Neural progenitor cell (in vitro differentiated cells): ENCODE data around the gene DLK1. TPM values are rescaled to one million over a fixed set of nuclear protein-coding genes. Genes with fewer than 3 reads are reported as not detected.
A peak's percentile ranks its signal among the peaks of the same experiment; 100 is the strongest.

ENCODE experiments used
- DNase-seq: peaks from one replicate; pipeline ENCODE4 v3.0.0-alpha.2; 2016; ENCODE audit warnings: low spot score
- H2AFZ ChIP-seq: fragments of 200-600 bp; sonication (generic); replicated peaks from 2 replicates; pipeline ENCODE4 v1.6.1; 2016; ENCODE audit warnings: antibody characterized with exemption
- H3F3A ChIP-seq: fragments of 200-600 bp; sonication (generic); 2 replicates; pipeline ENCODE4 v1.6.1; 2016; ENCODE audit warnings: antibody characterized with exemption, low read depth
- H3K27ac ChIP-seq: fragments of 200-600 bp; sonication (generic); 2 replicates; pipeline ENCODE4 v1.5.1; 2016; ENCODE audit warnings: mild to moderate bottlenecking
- H3K27me3 ChIP-seq: fragments of 200-600 bp; sonication (generic); 2 replicates; pipeline ENCODE4 v1.6.1; 2016; ENCODE audit warnings: mild to moderate bottlenecking, moderate library complexity
- H3K36me3 ChIP-seq: fragments of 200-600 bp; sonication (generic); 2 replicates; pipeline ENCODE4 v1.5.1; 2016
- H3K4me1 ChIP-seq: fragments of 200-600 bp; sonication (generic); 2 replicates; pipeline ENCODE4 v1.6.1; 2016; ENCODE audit warnings: mixed run types
- H3K4me2 ChIP-seq: fragments of 200-600 bp; sonication (generic); 2 replicates; pipeline ENCODE4 v1.6.1; 2016
- H3K4me3 ChIP-seq: fragments of 200-600 bp; sonication (generic); 2 replicates; pipeline ENCODE4 v1.5.1; 2016
- H3K79me2 ChIP-seq: fragments of 200-600 bp; sonication (generic); 2 replicates; pipeline ENCODE4 v1.6.1; 2016; ENCODE audit warnings: low read depth
- H3K9ac ChIP-seq: fragments of 200-600 bp; sonication (generic); 2 replicates; pipeline ENCODE4 v1.6.1; 2016
- H3K9me3 ChIP-seq: fragments of 200-600 bp; sonication (generic); 2 replicates; pipeline ENCODE4 v1.5.1; 2016; ENCODE audit warnings: low read depth
- H4K20me1 ChIP-seq: fragments of 200-600 bp; sonication (generic); 2 replicates; pipeline ENCODE4 v1.6.1; 2016; ENCODE audit warnings: low read depth
- H3K27ac Mint-ChIP-seq: 3 replicates; pipeline ENCODE4 v1.8.0; 2021; ENCODE audit warnings: mixed read lengths
- H3K27me3 Mint-ChIP-seq: 2 replicates; pipeline ENCODE4 v1.8.0; 2022; ENCODE audit warnings: low read depth, mild to moderate bottlenecking, inconsistent platforms, moderate library complexity, mixed read lengths; ENCODE audit not compliant: insufficient read depth
- H3K36me3 Mint-ChIP-seq: 3 replicates; pipeline ENCODE4 v1.8.0; 2021; ENCODE audit warnings: mixed read lengths
- H3K4me1 Mint-ChIP-seq: 3 replicates; pipeline ENCODE4 v1.8.0; 2021; ENCODE audit warnings: mixed read lengths
- H3K4me3 Mint-ChIP-seq: 3 replicates; pipeline ENCODE4 v1.8.0; 2021; ENCODE audit warnings: mild to moderate bottlenecking, moderate library complexity, mixed read lengths
- H3K9me3 Mint-ChIP-seq: 3 replicates; pipeline ENCODE4 v1.8.0; 2020; ENCODE audit warnings: mixed read lengths
- CTCF ChIP-seq: fragments of 200-600 bp; sonication (generic); IDR thresholded peaks from 2 replicates; pipeline ENCODE4 v1.5.1; 2017; ENCODE audit warnings: antibody characterized with exemption, mild to moderate bottlenecking
- EZH2 ChIP-seq: fragments of 200-600 bp; sonication (generic); IDR thresholded peaks from 2 replicates; pipeline ENCODE4 v1.6.1; 2017; ENCODE audit warnings: antibody characterized with exemption, mild to moderate bottlenecking, moderate library complexity
- EZH2phosphoT487 ChIP-seq: fragments of 200-600 bp; sonication (generic); IDR thresholded peaks from 2 replicates; pipeline ENCODE4 v1.6.1; 2017; ENCODE audit warnings: antibody characterized with exemption
- total RNA-seq: library from RNA; depleted of rRNA; stranded (reverse); fragments of >200 nt; gene quantifications from 2 replicates; pipeline ENCODE4 v1.2.3, GENCODE V29; 2015; ENCODE audit warnings: low replicate concordance

The DLK1 gene
- total RNA-seq, 1 donor from 2014 or later = 312 TPM

DNA sequence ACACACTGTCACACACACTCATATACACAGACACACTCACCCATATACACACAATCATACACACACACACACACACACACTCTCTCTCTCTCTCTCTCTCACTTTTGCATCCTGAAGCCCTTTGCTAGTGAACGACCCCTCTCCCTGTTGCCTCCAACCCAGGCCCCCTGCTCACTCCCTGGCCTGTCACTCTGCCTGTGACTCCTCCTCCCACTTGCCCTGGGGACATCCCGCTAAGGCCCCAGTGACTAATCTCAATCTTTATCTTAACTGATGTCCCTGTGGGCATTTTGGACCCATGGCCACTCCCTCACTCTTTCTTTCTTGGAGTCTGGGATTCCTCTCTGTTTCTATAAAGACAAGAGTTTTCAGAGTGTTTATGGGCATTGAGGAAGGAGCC lies 10.9 kb upstream of the DLK1 start:
- Histone ChIP-seq H3K79me2 (no peaks in the 10 kb centered on the region), H3K4me3 (no peak overlapping the region), H3K9ac (no peak overlapping the region), H3K27me3 (no peaks in the 10 kb centered on the region), H4K20me1 (no peaks in the 10 kb centered on the region), H3F3A (peaks cover 32% of the 10 kb centered on the region), H3K4me2 (no peak overlapping the region), H2AFZ (no peak overlapping the region), H3K27ac (no peak overlapping the region), H3K36me3 (no peaks in the 10 kb centered on the region), H3K4me1 (peaks cover 42% of the 10 kb centered on the region), H3K9me3 (peaks cover 3% of the 10 kb centered on the region)
- no peaks in the 10 kb centered on the region for H3K36me3 Mint-ChIP-seq
- no peak for TF ChIP-seq EZH2phosphoT487
- no peak for TF ChIP-seq EZH2
- peaks cover 55% of the 10 kb centered on the region for H3K4me1 Mint-ChIP-seq
- peak overlapping the region; percentile 44 for H3K27ac Mint-ChIP-seq
- DNase-seq = no peak
- no peak overlapping the region for H3K4me3 Mint-ChIP-seq
- peaks cover 10% of the 10 kb centered on the region for H3K9me3 Mint-ChIP-seq
- H3K27me3 Mint-ChIP-seq = peaks cover 22% of the 10 kb centered on the region

DNA sequence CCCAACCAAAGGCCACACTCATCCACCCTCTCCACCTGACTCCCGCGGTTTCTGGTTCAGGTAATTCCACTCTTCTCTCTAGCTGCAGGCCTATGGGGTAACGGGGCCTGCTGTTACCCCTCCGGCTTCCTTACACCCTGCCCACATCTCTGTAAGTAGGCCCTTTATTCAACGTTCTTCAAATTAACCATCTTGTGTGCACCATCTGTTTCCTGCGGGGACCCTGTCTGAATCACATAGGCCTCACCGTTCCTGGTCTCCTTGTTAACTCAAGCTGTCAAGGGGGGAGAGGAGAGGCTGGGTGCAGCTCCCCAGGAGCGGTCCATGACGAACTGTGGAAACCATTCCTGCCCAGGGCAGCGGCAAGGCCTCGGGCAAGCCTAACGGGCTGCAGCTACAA lies 9.3 kb upstream of the DLK1 start:
- Histone ChIP-seq H3K27ac (no peak overlapping the region), H3K9ac (no peak overlapping the region), H3K4me3 (no peak overlapping the region), H3F3A (peaks cover 24% of the 10 kb centered on the region), H3K4me2 (no peak overlapping the region), H3K36me3 (no peaks in the 10 kb centered on the region), H4K20me1 (no peaks in the 10 kb centered on the region), H3K9me3 (peaks cover 3% of the 10 kb centered on the region), H3K27me3 (no peaks in the 10 kb centered on the region), H3K4me1 (peaks cover 45% of the 10 kb centered on the region), H2AFZ (no peak overlapping the region), H3K79me2 (no peaks in the 10 kb centered on the region)
- peaks cover 10% of the 10 kb centered on the region for H3K9me3 Mint-ChIP-seq
- peaks cover 19% of the 10 kb centered on the region for H3K27me3 Mint-ChIP-seq
- H3K27ac Mint-ChIP-seq = no peak overlapping the region
- no peak for DNase-seq
- peaks cover 58% of the 10 kb centered on the region for H3K4me1 Mint-ChIP-seq
- TF ChIP-seq EZH2 (no peak), CTCF (no peak), EZH2phosphoT487 (no peak)
- H3K36me3 Mint-ChIP-seq = no peaks in the 10 kb centered on the region
- no peak overlapping the region for H3K4me3 Mint-ChIP-seq

DNA sequence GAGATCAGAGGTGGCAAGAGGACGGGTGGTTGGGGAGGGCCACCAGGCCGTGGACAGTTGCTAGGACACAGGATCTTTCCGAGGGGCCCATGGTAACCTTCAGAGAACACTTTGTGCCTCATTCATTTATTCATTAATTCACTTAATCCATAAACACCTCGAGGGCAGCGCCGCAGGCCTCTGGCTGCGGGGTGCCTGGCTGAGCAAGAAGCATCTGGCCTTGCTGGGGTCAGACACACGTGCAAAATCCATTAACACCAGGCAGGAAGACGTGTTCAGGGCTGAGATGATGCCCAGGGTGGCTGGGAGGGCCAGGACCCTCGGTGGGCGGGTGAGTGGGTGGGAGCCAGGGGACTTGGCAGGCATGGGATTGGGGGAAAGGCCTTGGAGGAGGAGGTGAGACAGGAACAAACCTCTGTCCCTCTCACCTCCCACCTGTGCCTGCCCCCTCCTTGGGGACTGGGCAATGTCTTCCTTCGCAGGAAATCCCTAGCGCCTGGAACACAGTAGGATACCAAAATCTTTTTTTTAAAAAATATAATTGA lies 6.6 kb upstream of the DLK1 start:
- no peak overlapping the region for H2AFZ ChIP-seq
- no peak overlapping the region for H3K9ac ChIP-seq
- H3K4me1 Mint-ChIP-seq = peaks cover 68% of the 10 kb centered on the region
- H3K9me3 ChIP-seq = peaks cover 3% of the 10 kb centered on the region
- peak overlapping the region; percentile 94 for H3K27ac Mint-ChIP-seq
- peak overlapping the region; percentile 20 for H3K4me2 ChIP-seq
- H3K4me3 ChIP-seq = no peak overlapping the region
- TF ChIP-seq EZH2 (no peak), EZH2phosphoT487 (no peak)
- no peaks in the 10 kb centered on the region for H3K36me3 Mint-ChIP-seq
- no peaks in the 10 kb centered on the region for H4K20me1 ChIP-seq
- DNase-seq = no peak
- no peaks in the 10 kb centered on the region for H3K79me2 ChIP-seq
- H3K27ac ChIP-seq = no peak overlapping the region
- H3F3A ChIP-seq = peaks cover 33% of the 10 kb centered on the region
- peaks cover 60% of the 10 kb centered on the region for H3K4me1 ChIP-seq
- H3K27me3 ChIP-seq = no peaks in the 10 kb centered on the region
- no peaks in the 10 kb centered on the region for H3K36me3 ChIP-seq
- peaks cover 17% of the 10 kb centered on the region for H3K27me3 Mint-ChIP-seq
- no peak overlapping the region for H3K4me3 Mint-ChIP-seq
- H3K9me3 Mint-ChIP-seq = peaks cover 10% of the 10 kb centered on the region

- Mint-ChIP-seq H3K27me3 (peaks cover 20% of the 10 kb centered on the region), H3K9me3 (peaks cover 6% of the 10 kb centered on the region), H3K4me1 (peaks cover 74% of the 10 kb centered on the region), H3K36me3 (no peaks in the 10 kb centered on the region), H3K27ac (no peak overlapping the region), H3K4me3 (no peak overlapping the region)
- no peak for TF ChIP-seq CTCF
- TF ChIP-seq EZH2phosphoT487 = no peak
- TF ChIP-seq EZH2 = no peak
- Histone ChIP-seq H4K20me1 (no peaks in the 10 kb centered on the region), H3K27ac (no peak overlapping the region), H3K4me1 (peaks cover 60% of the 10 kb centered on the region), H3K4me2 (no peak overlapping the region), H3K9me3 (no peaks in the 10 kb centered on the region), H3K4me3 (no peak overlapping the region), H3K79me2 (peaks cover 12% of the 10 kb centered on the region), H3F3A (peaks cover 27% of the 10 kb centered on the region), H3K27me3 (peaks cover 10% of the 10 kb centered on the region), H3K36me3 (no peaks in the 10 kb centered on the region), H3K9ac (no peak overlapping the region), H2AFZ (no peak overlapping the region)
- DNase-seq = no peak
Observed at GRCh38 chr14:100721568-100721967, 5.1 kb upstream of the DLK1 start.
